ENCODE measurements around the gene CP. TPM values are rescaled to one million over a fixed set of nuclear protein-coding genes. Genes with fewer than 3 reads are reported as not detected.
"Not testable (repeated sequence)": the region's sequence is repeated elsewhere in the genome, so short reads cannot be mapped to it uniquely, and the experiment has no call there.

The CP gene
- total and polyA plus RNA-seq, 2 donors (not counting 1 experiment from before 2014, with no cell fraction given), result not detected

- H3K27me3 Mint-ChIP-seq, result no peaks in the 10 kb centered on the region
- Histone ChIP-seq H3K4me3 (ENCODE audit: control extremely low read depth in 1 of 5, extremely low read depth in 1 of 5, insufficient read depth in 1 of 5, low read depth in 2 of 5, low read length in 4 of 5) (no peak overlapping the region), H3K79me2 (ENCODE audit: control insufficient read depth, insufficient read depth, low read length) (no peaks in the 10 kb centered on the region), H3K4me1 (ENCODE audit: control insufficient read depth in 2 of 2, insufficient read depth in 2 of 2, low read length in 2 of 2) (peaks cover 20 to 24% of the 10 kb centered on the region in 2 donors), H3K36me3 (replicated peaks in 1 of 2; ENCODE audit: control extremely low read depth in 1 of 2, control insufficient read depth in 1 of 2, extremely low read depth in 1 of 2, insufficient read depth in 2 of 2, low read length in 1 of 2) (no peaks in the 10 kb centered on the region), H2AFZ (ENCODE audit: insufficient read depth, low read depth, low read length, poor library complexity, severe bottlenecking) (no peak overlapping the region), H3K9me3 (ENCODE audit: control extremely low read depth in 1 of 3, control insufficient read depth in 2 of 3, insufficient read depth in 1 of 3, low read length in 2 of 3) (no peaks in the 10 kb centered on the region), H3K4me2 (replicated peaks; ENCODE audit: low read depth, low read length, poor library complexity, severe bottlenecking) (no peak overlapping the region), H3K9ac (ENCODE audit: low read length) (no peak overlapping the region), H4K20me1 (ENCODE audit: control insufficient read depth, insufficient read depth, low read length, poor library complexity, severe bottlenecking) (no peaks in the 10 kb centered on the region), H3K27me3 (replicated peaks in 1 of 4; ENCODE audit: control extremely low read depth in 1 of 4, control insufficient read depth in 3 of 4, insufficient read depth in 4 of 4, low read length in 3 of 4) (no peaks in the 10 kb centered on the region), H3K27ac (ENCODE audit: low read length in 2 of 2) (no peak overlapping the region)
- ATAC-seq (ENCODE audit: low read depth), result no peak
- intact Hi-C loops (cut with micrococcal nuclease), result no loop called here
- no peak for DNase-seq
- no peaks in the 10 kb centered on the region for H3K9me3 Mint-ChIP-seq (ENCODE audit: insufficient read depth)
- H3K4me3 Mint-ChIP-seq, result no peak overlapping the region
- no peak for TF ChIP-seq EZH2 (IDR thresholded peaks at IDR 0.05; ENCODE audit: borderline replicate concordance, insufficient read depth, low read depth, low read length, poor library complexity, severe bottlenecking)
- TF ChIP-seq, protein P1, sequence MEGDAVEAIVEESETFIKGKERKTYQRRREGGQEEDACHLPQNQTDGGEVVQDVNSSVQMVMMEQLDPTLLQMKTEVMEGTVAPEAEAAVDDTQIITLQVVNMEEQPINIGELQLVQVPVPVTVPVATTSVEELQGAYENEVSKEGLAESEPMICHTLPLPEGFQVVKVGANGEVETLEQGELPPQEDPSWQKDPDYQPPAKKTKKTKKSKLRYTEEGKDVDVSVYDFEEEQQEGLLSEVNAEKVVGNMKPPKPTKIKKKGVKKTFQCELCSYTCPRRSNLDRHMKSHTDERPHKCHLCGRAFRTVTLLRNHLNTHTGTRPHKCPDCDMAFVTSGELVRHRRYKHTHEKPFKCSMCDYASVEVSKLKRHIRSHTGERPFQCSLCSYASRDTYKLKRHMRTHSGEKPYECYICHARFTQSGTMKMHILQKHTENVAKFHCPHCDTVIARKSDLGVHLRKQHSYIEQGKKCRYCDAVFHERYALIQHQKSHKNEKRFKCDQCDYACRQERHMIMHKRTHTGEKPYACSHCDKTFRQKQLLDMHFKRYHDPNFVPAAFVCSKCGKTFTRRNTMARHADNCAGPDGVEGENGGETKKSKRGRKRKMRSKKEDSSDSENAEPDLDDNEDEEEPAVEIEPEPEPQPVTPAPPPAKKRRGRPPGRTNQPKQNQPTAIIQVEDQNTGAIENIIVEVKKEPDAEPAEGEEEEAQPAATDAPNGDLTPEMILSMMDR (IDR thresholded peaks at IDR 0.05), result no peak
- ChIA-PET CTCF (no interaction called here), POLR2A (no interaction called here)
- whole genome bisulfite sequencing (ENCODE audit: insufficient coverage), result no CpG with 5 or more reads among the region's 1 CpG
- no peak overlapping the region for H3K27ac Mint-ChIP-seq
- peaks cover 24% of the 10 kb centered on the region for H3K4me1 Mint-ChIP-seq
These were observed 17.8 kb upstream of the CP start for GRCh38 chr3:149239357-149239936.

- H3K79me2 ChIP-seq (ENCODE audit: control insufficient read depth, insufficient read depth, low read length); H3K4me3 Mint-ChIP-seq; H3K27me3 Mint-ChIP-seq; H3K27ac Mint-ChIP-seq; H2AFZ ChIP-seq (ENCODE audit: insufficient read depth, low read depth, low read length, poor library complexity, severe bottlenecking); H3K4me3 ChIP-seq (ENCODE audit: control extremely low read depth in 1 of 5, extremely low read depth in 1 of 5, insufficient read depth in 1 of 5, low read depth in 2 of 5, low read length in 4 of 5); ATAC-seq (ENCODE audit: low read depth); H3K9me3 ChIP-seq (ENCODE audit: control extremely low read depth in 1 of 3, control insufficient read depth in 2 of 3, insufficient read depth in 1 of 3, low read length in 2 of 3); H3K4me2 ChIP-seq (replicated peaks; ENCODE audit: low read depth, low read length, poor library complexity, severe bottlenecking); H3K36me3 ChIP-seq (replicated peaks in 1 of 2; ENCODE audit: control extremely low read depth in 1 of 2, control insufficient read depth in 1 of 2, extremely low read depth in 1 of 2, insufficient read depth in 2 of 2, low read length in 1 of 2); CTCF ChIA-PET; intact Hi-C loops (cut with micrococcal nuclease); H3K27me3 ChIP-seq (replicated peaks in 1 of 4; ENCODE audit: control extremely low read depth in 1 of 4, control insufficient read depth in 3 of 4, insufficient read depth in 4 of 4, low read length in 3 of 4); H4K20me1 ChIP-seq (ENCODE audit: control insufficient read depth, insufficient read depth, low read length, poor library complexity, severe bottlenecking); H3K9me3 Mint-ChIP-seq (ENCODE audit: insufficient read depth); POLR2A ChIA-PET; H3K9ac ChIP-seq (ENCODE audit: low read length); DNase-seq; H3K27ac ChIP-seq (ENCODE audit: low read length in 2 of 2): not testable (repeated sequence)
- peaks cover 14% of the 10 kb centered on the region for H3K4me1 Mint-ChIP-seq
- WGBS (ENCODE audit: insufficient coverage), result no CpG with 5 or more reads among the region's 2 CpGs
- H3K4me1 ChIP-seq (ENCODE audit: control insufficient read depth in 2 of 2, insufficient read depth in 2 of 2, low read length in 2 of 2), result peaks cover 9 to 12% of the 10 kb centered on the region in 2 donors
These were observed 16.6 kb upstream of the CP start for GRCh38 chr3:149238268-149238667.

Data from B cell (primary cell).